Panc1 (cell line): ENCODE results near the gene PRELID2. TPM values are rescaled to one million over a fixed set of nuclear protein-coding genes. Genes with fewer than 3 reads are reported as not detected.

Source experiments
- ATAC-seq: fragments of 200-7000 bp; cut with Tn5 transposase; 2 replicates; pipeline ENCODE4 v1.9.1; 2020; ENCODE audit warnings: mild to moderate bottlenecking, moderate library complexity
- BruUV-seq: library from RNA; stranded (reverse); fragments of 400-500 nt; replicated peaks from 2 replicates; lab custom pipeline; 2021; lab: Mats Ljungman, UMichigan
- CTCF ChIA-PET: fragments of 300-600 bp; sonication (Branson Sonifier 250); formaldehyde crosslinking; loops from one replicate; lab custom pipeline; 2022; ENCODE audit warnings: antibody characterized with exemption; lab: Charles Lee
- POLR2A ChIA-PET: fragments of 300-600 bp; sonication (Branson Sonifier 250); formaldehyde crosslinking; loops from one replicate; lab custom pipeline; 2022; ENCODE audit warnings: antibody characterized with exemption; lab: Charles Lee
- DNase-seq: peaks from one replicate; pipeline ENCODE4 v3.0.0-alpha.2; 2010; ENCODE audit warnings: low read depth, low spot score
- H3K27ac ChIP-seq: 2 replicates; pipeline ENCODE4 v1.5.1; 2011; ENCODE audit warnings: mild to moderate bottlenecking, low read length, inconsistent platforms
- H3K27me3 ChIP-seq: fragments of 200-500 bp; sonication (Bioruptor generic); 2 replicates; pipeline ENCODE4 v1.6.0; 2014; ENCODE audit warnings: low read length, inconsistent platforms; ENCODE audit not compliant: control insufficient read depth, insufficient read depth
- H3K36me3 ChIP-seq: fragments of 200-500 bp; sonication (Bioruptor generic); 2 replicates; pipeline ENCODE4 v1.5.1; 2014; ENCODE audit warnings: inconsistent platforms, mild to moderate bottlenecking, low read length, moderate library complexity; ENCODE audit not compliant: control insufficient read depth, insufficient read depth
- H3K4me1 ChIP-seq: 2 replicates; pipeline ENCODE4 v1.5.1; 2011; ENCODE audit warnings: inconsistent platforms, mild to moderate bottlenecking, low read length, moderate library complexity; ENCODE audit not compliant: control insufficient read depth, insufficient read depth
- H3K4me3 ChIP-seq, 2 experiments: 2 replicates each; pipeline ENCODE4 v1.5.1; 2011 to 2012; ENCODE audit warnings: low read depth in 2 of 2, low read length in 2 of 2, mild to moderate bottlenecking in 2 of 2, inconsistent platforms in 1 of 2, moderate library complexity in 1 of 2
- H3K9me3 ChIP-seq: fragments of 200-500 bp; sonication (Bioruptor generic); 2 replicates; pipeline ENCODE4 v1.5.1; 2014; ENCODE audit warnings: low read depth, mild to moderate bottlenecking, inconsistent platforms, low read length, moderate library complexity; ENCODE audit not compliant: control insufficient read depth, insufficient read depth
- POLR2AphosphoS5 ChIP-seq: IDR thresholded peaks from 2 replicates; pipeline ENCODE4 v1.6.1; 2012; ENCODE audit warnings: mild to moderate bottlenecking, low read depth, low read length, moderate library complexity
- REST ChIP-seq, 2 experiments: IDR thresholded peaks; 2 replicates each; pipeline ENCODE4 v1.6.1; 2011 to 2012; ENCODE audit warnings: low read depth in 2 of 2, control low read depth in 1 of 2, low read length in 1 of 2, mild to moderate bottlenecking in 1 of 2, moderate library complexity in 1 of 2; ENCODE audit not compliant: insufficient read depth in 1 of 2
- SIN3A ChIP-seq: IDR thresholded peaks from 2 replicates; pipeline ENCODE4 v1.6.1; 2012; ENCODE audit warnings: low read depth, mild to moderate bottlenecking, low read length, moderate library complexity, borderline replicate concordance; ENCODE audit not compliant: insufficient read depth
- TCF7L2 ChIP-seq: IDR thresholded peaks from 2 replicates; pipeline ENCODE4 v1.6.1; 2011; ENCODE audit warnings: mild to moderate bottlenecking, low read depth, low read length, inconsistent platforms
- in situ Hi-C: cut with HindIII; loops from 2 replicates; pipeline ENCODE4 v1.10.0; 2016; ENCODE audit warnings: low sequenced_read_pairs, low pct_unique_long_range_greater_than_20kb
- intact Hi-C: fragments of 100-400 bp; cut with micrococcal nuclease; formaldehyde crosslinking; loops from one replicate; pipeline ENCODE4 v1.10.0; 2022; ENCODE audit not compliant: unreplicated experiment
- total RNA-seq: library from RNA; stranded (reverse); gene quantifications from one replicate; pipeline ENCODE4 v1.2.1, GENCODE V29; 2021; ENCODE audit not compliant: unreplicated experiment
- TF ChIP-seq, protein P1 (sequence below): fragments of 450-650 bp; IDR thresholded peaks from 2 replicates; pipeline ENCODE4 v1.5.1; 2017; ENCODE audit warnings: mild to moderate bottlenecking

The PRELID2 gene
- total RNA-seq, 1 experiment from 2014 or later: 15.4 TPM

DNA sequence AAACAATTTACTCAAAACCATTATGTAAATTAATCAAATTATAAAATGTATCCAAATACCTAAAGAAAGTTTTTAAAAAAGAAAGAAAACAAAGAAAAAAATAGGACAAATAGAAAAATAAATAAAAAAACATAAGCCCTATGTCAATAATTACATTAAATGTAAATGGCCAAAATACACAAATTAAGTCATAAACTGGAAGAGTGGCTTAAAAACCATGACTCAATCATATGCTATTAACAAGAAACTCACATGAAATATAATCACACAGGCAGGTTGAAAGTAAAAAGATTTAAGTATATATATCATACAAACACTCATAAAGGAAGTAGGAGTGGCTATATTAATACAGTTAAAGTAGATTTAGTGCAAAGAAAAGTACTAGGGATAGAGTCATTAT is 95.3 kb downstream of the PRELID2 start:
- H3K27me3 ChIP-seq: no peaks in the 10 kb centered on the region
- BruUV-seq: no TSS peak
- ATAC-seq (no peak), DNase-seq (no peak)
- no peak overlapping the region for H3K4me3 ChIP-seq
- no peaks in the 10 kb centered on the region for H3K36me3 ChIP-seq
- peaks cover 3% of the 10 kb centered on the region; the same call in 1 of the 2 replicates for H3K9me3 ChIP-seq
- TF ChIP-seq, protein P1, sequence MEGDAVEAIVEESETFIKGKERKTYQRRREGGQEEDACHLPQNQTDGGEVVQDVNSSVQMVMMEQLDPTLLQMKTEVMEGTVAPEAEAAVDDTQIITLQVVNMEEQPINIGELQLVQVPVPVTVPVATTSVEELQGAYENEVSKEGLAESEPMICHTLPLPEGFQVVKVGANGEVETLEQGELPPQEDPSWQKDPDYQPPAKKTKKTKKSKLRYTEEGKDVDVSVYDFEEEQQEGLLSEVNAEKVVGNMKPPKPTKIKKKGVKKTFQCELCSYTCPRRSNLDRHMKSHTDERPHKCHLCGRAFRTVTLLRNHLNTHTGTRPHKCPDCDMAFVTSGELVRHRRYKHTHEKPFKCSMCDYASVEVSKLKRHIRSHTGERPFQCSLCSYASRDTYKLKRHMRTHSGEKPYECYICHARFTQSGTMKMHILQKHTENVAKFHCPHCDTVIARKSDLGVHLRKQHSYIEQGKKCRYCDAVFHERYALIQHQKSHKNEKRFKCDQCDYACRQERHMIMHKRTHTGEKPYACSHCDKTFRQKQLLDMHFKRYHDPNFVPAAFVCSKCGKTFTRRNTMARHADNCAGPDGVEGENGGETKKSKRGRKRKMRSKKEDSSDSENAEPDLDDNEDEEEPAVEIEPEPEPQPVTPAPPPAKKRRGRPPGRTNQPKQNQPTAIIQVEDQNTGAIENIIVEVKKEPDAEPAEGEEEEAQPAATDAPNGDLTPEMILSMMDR: no peak
- TF ChIP-seq REST (IDR thresholded peaks at IDR 0.05; ENCODE audit: insufficient read depth in 1 of 2, low read depth in 2 of 2, low read length in 1 of 2) (no peak), POLR2AphosphoS5 (no peak), TCF7L2 (no peak), SIN3A (no peak)
- no peaks in the 10 kb centered on the region for H3K4me1 ChIP-seq
- ChIA-PET CTCF (no interaction called here), POLR2A (no interaction called here)
- no peak overlapping the region for H3K27ac ChIP-seq
- intact Hi-C loops (no loop called here), in situ Hi-C loops (no loop called here)

GRCh38 chr5:145738227-145738626 is 96.9 kb downstream of the PRELID2 start:
- ATAC-seq: no peak
- Histone ChIP-seq H3K27ac (no peak overlapping the region), H3K36me3 (no peaks in the 10 kb centered on the region), H3K9me3 (peaks cover 3% of the 10 kb centered on the region; the same call in 1 of the 2 replicates), H3K27me3 (no peaks in the 10 kb centered on the region), H3K4me1 (no peaks in the 10 kb centered on the region), H3K4me3 (no peak overlapping the region)
- in situ Hi-C loops (no loop called here), intact Hi-C loops (no loop called here)
- no TSS peak for BruUV-seq
- POLR2A ChIA-PET: no interaction called here
- no peak for TF ChIP-seq REST (IDR thresholded peaks at IDR 0.05; ENCODE audit: insufficient read depth in 1 of 2, low read depth in 2 of 2, low read length in 1 of 2)
- TF ChIP-seq POLR2AphosphoS5: no peak
- TF ChIP-seq SIN3A: no peak
- no peak for TF ChIP-seq TCF7L2
- TF ChIP-seq, protein P1: no peak
- DNase-seq: no peak
- CTCF ChIA-PET: no interaction called here
